ENCODE measurements around the gene THBS3. TPM values are rescaled to one million over a fixed set of nuclear protein-coding genes. Genes with fewer than 3 reads are reported as not detected.

Gene THBS3
- total and polyA plus RNA-seq, 9 of the 15 experiments (the other 6 are each of a cell fraction or from before 2014, with no cell fraction given) = 0.59 to 8.3 (median 3.2) TPM

GRCh38 chr1:155226188-155226909 is 18.7 kb upstream of the THBS3 start (continued):
- TF ChIP-seq STAT5B (CRISPR knock-in tag; IDR thresholded peaks at IDR 0.05) (no peak), GATAD2B (IDR thresholded peaks at IDR 0.05; ENCODE audit: borderline replicate concordance) (no peak), MYNN (IDR thresholded peaks at IDR 0.05) (no peak; the same call in 1 of the 2 replicates), MYNN (CRISPR knock-in tag; IDR thresholded peaks at IDR 0.05) (no peak), ZNF384 (IDR thresholded peaks at IDR 0.05; ENCODE audit: low read depth, low read length) (0 out of 2 replicates have a peak, but pooled peaks have one; percentile 20), ZNF224 (CRISPR knock-in tag; IDR thresholded peaks at IDR 0.05) (no peak), LARP7 (IDR thresholded peaks at IDR 0.05) (peak; percentile 58; the same call in 1 of the 2 replicates), NEUROD1 (IDR thresholded peaks at IDR 0.05; ENCODE audit: borderline replicate concordance, low read depth, low read length, partially characterized antibody) (peak; percentile 68), RFX5 (IDR thresholded peaks at IDR 0.05; ENCODE audit: low read depth, low read length) (0 out of 2 replicates have a peak, but pooled peaks have one; percentile 17), ASH1L (IDR thresholded peaks at IDR 0.05; ENCODE audit: borderline replicate concordance, low read depth, partially characterized antibody) (peak; percentile 42), ZNF766 (CRISPR knock-in tag; conservative IDR thresholded peaks at IDR 0.05) (peak; percentile 23; the same call in 1 of the 2 replicates), HMGN3 (IDR thresholded peaks at IDR 0.05; ENCODE audit: borderline replicate concordance, extremely low read depth, insufficient read length, low read depth, low read length) (no peak), CC2D1A (IDR thresholded peaks at IDR 0.05) (peak; percentile 71), MEF2D (tag; conservative IDR thresholded peaks at IDR 0.05; ENCODE audit: low read depth) (0 out of 2 replicates have a peak, but pooled peaks have one; percentile 30), BCLAF1 (IDR thresholded peaks at IDR 0.05; ENCODE audit: borderline replicate concordance in 1 of 2, control insufficient read depth in 1 of 2, low read depth in 2 of 2, low read length in 1 of 2) (peak; percentile 5 to 72; a peak in 1 of 4 replicates), EGR1 (conservative IDR thresholded peaks at IDR 0.05) (no peak), PHB2 (IDR thresholded peaks at IDR 0.05; ENCODE audit: low read depth) (peak; percentile 59; the same call in 1 of the 2 replicates), MYC (IDR thresholded peaks at IDR 0.05; ENCODE audit: low read depth, low read length) (peak; percentile 54; the same call in 1 of the 2 replicates), MYC (CRISPR knock-in tag; IDR thresholded peaks at IDR 0.05; ENCODE audit: borderline replicate concordance, low read depth) (no peak), NR2C2 (CRISPR knock-in tag; IDR thresholded peaks at IDR 0.05) (no peak), NR2C2 (tag; IDR thresholded peaks at IDR 0.05) (peak; percentile 42; the same call in 1 of the 2 replicates), ARID2 (IDR thresholded peaks at IDR 0.05) (peak; percentile 58)
